ENCODE results near the gene MAGEF1. TPM values are rescaled to one million over a fixed set of nuclear protein-coding genes. Genes with fewer than 3 reads are reported as not detected.

Gene MAGEF1
- total and polyA plus RNA-seq, 2 of the 13 experiments (the other 11 are each of a cell fraction or from before 2014, with no cell fraction given) = 26.0 to 62.4 TPM

DNA sequence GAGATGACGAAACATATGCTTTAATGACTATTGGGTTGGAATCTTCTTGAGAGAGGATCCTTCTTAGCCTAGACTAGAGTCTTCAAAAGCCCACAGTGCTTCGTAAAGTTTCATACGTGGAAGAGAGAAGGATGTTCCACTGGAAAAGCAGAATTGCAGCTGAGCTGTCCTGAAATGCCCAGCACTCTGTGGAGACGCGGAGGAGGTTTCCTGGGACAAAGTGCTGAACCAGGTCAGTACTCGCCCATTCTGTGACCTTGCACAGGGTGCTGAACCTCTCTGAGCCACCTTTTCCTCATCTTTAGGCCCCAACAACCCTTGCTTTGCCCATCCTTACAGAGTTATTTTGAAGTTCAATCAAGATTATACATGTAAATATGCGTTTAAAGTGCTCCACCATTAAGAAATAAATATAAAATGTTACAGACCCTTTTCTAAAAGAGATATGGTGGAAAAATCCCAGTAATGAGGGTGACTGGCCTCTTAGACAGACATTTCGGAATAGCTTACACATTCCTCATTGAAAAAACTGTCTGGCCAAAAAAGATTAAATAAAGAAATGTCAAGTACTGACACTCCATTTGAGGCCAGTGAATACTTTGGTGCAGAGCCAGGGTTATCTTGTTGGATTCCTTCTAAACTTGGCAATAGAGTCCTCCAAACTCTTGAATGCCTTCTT is 4.2 kb upstream of the MAGEF1 start (continued):
- no peak for TF ChIP-seq TOE1 (CRISPR knock-in tag; IDR thresholded peaks at IDR 0.05)

DNA sequence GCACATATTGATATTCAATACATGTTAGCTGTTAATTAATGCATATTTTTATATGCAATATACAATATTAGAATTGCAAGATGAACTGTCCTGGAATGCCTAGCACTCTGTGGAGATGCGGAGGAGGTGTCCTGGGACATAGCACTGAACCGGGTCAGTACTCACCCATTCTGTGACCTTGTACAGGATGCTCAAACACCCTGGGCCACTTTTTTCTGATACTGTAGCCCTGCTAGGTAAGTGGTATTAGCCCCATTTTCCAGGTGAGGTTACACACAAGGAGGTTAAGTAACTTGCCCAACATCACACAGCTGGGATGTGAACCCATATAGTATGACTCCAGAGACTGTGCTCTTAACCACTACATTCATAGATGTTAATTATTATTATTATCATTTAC is 1.7 kb upstream of the MAGEF1 start:
- H2AFZ ChIP-seq (ENCODE audit: low read length) = no peak overlapping the region
- no peak overlapping the region for H3K4me3 ChIP-seq (replicated peaks in 1 of 3; ENCODE audit: insufficient read depth in 1 of 3, low read depth in 2 of 3, low read length in 3 of 3)
- H3K79me2 ChIP-seq (ENCODE audit: insufficient read depth, low read length) = peaks cover 23% of the 10 kb centered on the region
- no peak overlapping the region for H3K4me2 ChIP-seq (ENCODE audit: low read depth, low read length)
- intact Hi-C loops (cut with micrococcal nuclease; ENCODE audit: unreplicated experiment) = loop anchor here (5.0 kb wide), 1 partner anchor 146 kb away; no protein-coding TSS in a partner anchor
- TF ChIP-seq ZNF44 (CRISPR knock-in tag; IDR thresholded peaks at IDR 0.05) (no peak), RNF2 (conservative IDR thresholded peaks at IDR 0.05; ENCODE audit: low read depth) (no peak), ZNF639 (CRISPR knock-in tag; conservative IDR thresholded peaks at IDR 0.05) (no peak), XRCC5 (optimal IDR thresholded peaks at IDR 0.05; ENCODE audit: low read length) (no peak), ZNF335 (CRISPR knock-in tag; IDR thresholded peaks at IDR 0.05) (no peak), ZNF747 (CRISPR knock-in tag; IDR thresholded peaks at IDR 0.05; ENCODE audit: borderline replicate concordance) (no peak), U2AF2 (IDR thresholded peaks at IDR 0.05; ENCODE audit: low read depth, low read length) (no peak), POLR2G (IDR thresholded peaks at IDR 0.05; ENCODE audit: low read depth, low read length) (no peak), RARG (CRISPR knock-in tag; IDR thresholded peaks at IDR 0.05; ENCODE audit: low read depth) (no peak)
- H3K27me3 ChIP-seq (ENCODE audit: control insufficient read depth in 1 of 2, insufficient read depth in 2 of 2, low read length in 2 of 2) = no peaks in the 10 kb centered on the region; a peak in 1 of 5 replicates
- WGBS (ENCODE audit: low lambda C conversion rate) = 82% methylated on average over 2 of the region's 2 CpGs
- H4K20me1 ChIP-seq (ENCODE audit: insufficient read depth, low read length) = no peaks in the 10 kb centered on the region; the same call in 1 of the 2 replicates
- in situ Hi-C loops (cut with HindIII; ENCODE audit: extremely low pct_ligation_motif_present, low pct_unique_long_range_greater_than_20kb) = no loop called here
- BruUV-seq (replicated peaks) = no TSS peak
- no peak for ATAC-seq
- peaks cover 33% of the 10 kb centered on the region for H3K4me1 ChIP-seq (ENCODE audit: insufficient read depth, low read length)
- ChIA-PET CTCF (ENCODE audit: low intra/inter-chr PET ratio, low total read pairs) (no interaction called here), POLR2A (no interaction called here)
- H3K9ac ChIP-seq (ENCODE audit: insufficient read depth, low read depth, low read length) = no peak overlapping the region
- DNase-seq (ENCODE audit: low spot score) = no peak
- H3K36me3 ChIP-seq (replicated peaks in 1 of 2; ENCODE audit: control insufficient read depth in 1 of 2, insufficient read depth in 2 of 2, low read length in 2 of 2) = peaks cover 0 to 5% of the 10 kb centered on the region in 2 experiments; a peak in 1 of 5 replicates
- no peaks in the 10 kb centered on the region for H3K9me3 ChIP-seq (ENCODE audit: low read length)
- H3K27ac ChIP-seq (ENCODE audit: extremely low read length, insufficient read depth, low read length) = no peak overlapping the region
- FAIRE-seq = no peak
